GM23338 (cell line): ENCODE data around the gene SEC14L1. TPM values are rescaled to one million over a fixed set of nuclear protein-coding genes. Genes with fewer than 3 reads are reported as not detected.

Source experiments
- ATAC-seq: fragments of 200-7000 bp; cut with Tn5 transposase; 3 replicates; pipeline ENCODE4 v1.9.1; 2020
- DNase-seq: peaks from one replicate; pipeline ENCODE4 v3.0.0-alpha.2; 2015; ENCODE audit warnings: low spot score
- H2AFZ ChIP-seq: fragments of 200-600 bp; sonication (generic); 2 replicates; pipeline ENCODE4 v1.8.0; 2016; ENCODE audit warnings: antibody characterized with exemption, mild to moderate bottlenecking, moderate library complexity
- H3F3A ChIP-seq: fragments of 200-600 bp; sonication (generic); replicated peaks from 2 replicates; pipeline ENCODE4 v1.8.0; 2017; ENCODE audit warnings: antibody characterized with exemption, mixed run types, low read depth
- H3K27ac ChIP-seq: fragments of 200-600 bp; sonication (generic); 2 replicates; pipeline ENCODE4 v1.6.1; 2016; ENCODE audit warnings: low read depth
- H3K27me3 ChIP-seq: fragments of 200-600 bp; sonication (generic); 2 replicates; pipeline ENCODE4 v1.8.0; 2016; ENCODE audit warnings: mild to moderate bottlenecking, mixed run types, moderate library complexity; ENCODE audit not compliant: insufficient read depth
- H3K36me3 ChIP-seq: fragments of 200-600 bp; sonication (generic); 2 replicates; pipeline ENCODE4 v1.8.0; 2016; ENCODE audit warnings: mild to moderate bottlenecking; ENCODE audit not compliant: insufficient read depth
- H3K4me1 ChIP-seq: fragments of 200-600 bp; sonication (generic); 2 replicates; pipeline ENCODE4 v1.8.0; 2016; ENCODE audit warnings: mild to moderate bottlenecking, moderate library complexity; ENCODE audit not compliant: insufficient read depth
- H3K4me2 ChIP-seq: fragments of 200-600 bp; sonication (generic); 2 replicates; pipeline ENCODE4 v1.7.1; 2017; ENCODE audit warnings: mixed run types
- H3K4me3 ChIP-seq: fragments of 200-600 bp; sonication (generic); 2 replicates; pipeline ENCODE4 v1.6.1; 2016; ENCODE audit warnings: mixed run types
- H3K79me2 ChIP-seq: fragments of 200-600 bp; sonication (generic); replicated peaks from 2 replicates; pipeline ENCODE4 v1.8.0; 2017; ENCODE audit warnings: mild to moderate bottlenecking; ENCODE audit not compliant: insufficient read depth
- H3K9me2 ChIP-seq: fragments of 200-600 bp; sonication (generic); 2 replicates; pipeline ENCODE4 v1.8.0; 2017; ENCODE audit not compliant: insufficient read depth
- H4K20me1 ChIP-seq: fragments of 200-600 bp; sonication (generic); replicated peaks from 2 replicates; pipeline ENCODE4 v1.8.0; 2017; ENCODE audit warnings: mild to moderate bottlenecking; ENCODE audit not compliant: insufficient read depth
- H3K27ac Mint-ChIP-seq: 2 replicates; pipeline ENCODE4 v1.8.0; 2020; ENCODE audit warnings: inconsistent platforms, mild to moderate bottlenecking, moderate library complexity, mixed read lengths
- H3K27me3 Mint-ChIP-seq: 3 replicates; pipeline ENCODE4 v1.8.0; 2022; ENCODE audit warnings: low read depth, mild to moderate bottlenecking, moderate library complexity, mixed read lengths, inconsistent platforms; ENCODE audit not compliant: insufficient read depth, poor library complexity
- H3K36me3 Mint-ChIP-seq: 3 replicates; pipeline ENCODE4 v1.8.0; 2021; ENCODE audit warnings: low read depth, mild to moderate bottlenecking, inconsistent platforms, moderate library complexity, mixed read lengths
- H3K4me1 Mint-ChIP-seq: 3 replicates; pipeline ENCODE4 v1.8.0; 2020; ENCODE audit warnings: mild to moderate bottlenecking, inconsistent platforms, mixed read lengths
- H3K4me3 Mint-ChIP-seq: 3 replicates; pipeline ENCODE4 v1.8.0; 2021; ENCODE audit warnings: moderate library complexity, mild to moderate bottlenecking, inconsistent platforms, mixed read lengths
- H3K9me3 Mint-ChIP-seq: 3 replicates; pipeline ENCODE4 v1.8.0; 2020; ENCODE audit warnings: moderate library complexity, mild to moderate bottlenecking, inconsistent platforms, mixed read lengths
- EZH2 ChIP-seq: fragments of 200-600 bp; sonication (generic); IDR thresholded peaks from one replicate; pipeline ENCODE4 v1.8.0; 2017; ENCODE audit warnings: antibody characterized with exemption, mild to moderate bottlenecking, low read depth; ENCODE audit not compliant: unreplicated experiment
- EZH2phosphoT487 ChIP-seq: fragments of 200-600 bp; sonication (generic); IDR thresholded peaks from one replicate; pipeline ENCODE4 v1.8.1; 2018; ENCODE audit warnings: antibody characterized with exemption; ENCODE audit not compliant: unreplicated experiment
- JUNB ChIP-seq: IDR thresholded peaks from one replicate; pipeline ENCODE4 v1.6.1; 2016; ENCODE audit warnings: antibody characterized with exemption; ENCODE audit not compliant: unreplicated experiment
- NANOG ChIP-seq: IDR thresholded peaks from 2 replicates; pipeline ENCODE4 v1.6.1; 2016; ENCODE audit warnings: antibody characterized with exemption, borderline replicate concordance
- POLR2AphosphoS5 ChIP-seq: IDR thresholded peaks from 2 replicates; pipeline ENCODE4 v1.6.1; 2016; ENCODE audit warnings: antibody characterized with exemption, low read depth
- REST ChIP-seq: IDR thresholded peaks from one replicate; pipeline ENCODE4 v1.6.1; 2018; ENCODE audit warnings: antibody characterized with exemption; ENCODE audit not compliant: unreplicated experiment
- ZNF114 ChIP-seq: fragments of 250-450 bp; sonication (Bioruptor Pico); IDR thresholded peaks from 2 replicates; pipeline ENCODE4 v1.5.0; 2020; ENCODE audit warnings: mild to moderate bottlenecking, moderate library complexity
- polyA plus RNA-seq: library from polyadenylated mRNA; unstranded; fragments of >200 nt; fragmentation: Nextera tagmentation; extraction: Ambion mirVana; gene quantifications from 2 replicates; pipeline ENCODE4 v1.2.1, GENCODE V29; 2016
- small RNA-seq: library from RNA; depleted of rRNA; stranded (forward); fragments of <200 nt; gene quantifications from one replicate; pipeline ENCODE3, GENCODE V24; 2014; ENCODE audit warnings: low replicate concordance
- total RNA-seq: library from RNA; depleted of rRNA; stranded (reverse); fragments of >200 nt; shearing (Covaris generic); gene quantifications from 2 replicates; pipeline ENCODE4 v1.2.3, GENCODE V29; 2014

Gene SEC14L1
- total and polyA plus RNA-seq, 2 experiments from 2014 or later = 26.8 to 54.8 TPM

DNA sequence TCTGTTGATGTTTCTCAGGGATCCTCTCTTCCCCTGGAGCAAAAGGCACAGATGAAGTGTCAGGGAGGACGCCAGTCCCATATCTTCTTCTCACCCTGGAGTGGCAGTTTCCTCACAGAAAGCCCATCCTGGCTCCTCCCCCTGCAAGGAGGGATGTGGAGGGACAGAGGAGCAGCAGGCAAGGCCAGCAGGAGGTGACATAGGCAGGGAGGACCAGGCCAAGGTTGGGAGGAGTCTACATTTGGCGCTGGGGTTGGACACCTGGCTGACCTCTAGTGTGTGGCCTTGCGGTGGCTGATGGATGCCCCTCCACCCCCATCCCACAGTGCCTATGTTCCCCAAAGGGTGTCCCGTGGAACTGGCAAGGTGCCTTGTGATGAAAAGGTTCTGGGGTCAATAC, 125.4 kb downstream of the SEC14L1 start:
- H3K79me2 ChIP-seq = no peaks in the 10 kb centered on the region
- no peaks in the 10 kb centered on the region; the same call in 1 of the 2 replicates for H4K20me1 ChIP-seq
- H3K9me3 Mint-ChIP-seq = no peaks in the 10 kb centered on the region
- ATAC-seq (no peak), DNase-seq (no peak)
- no peaks in the 10 kb centered on the region for H3K36me3 ChIP-seq
- TF ChIP-seq REST (no peak), EZH2 (no peak), NANOG (no peak), ZNF114 (no peak), POLR2AphosphoS5 (no peak), JUNB (no peak), EZH2phosphoT487 (no peak)
- H2AFZ ChIP-seq = no peak overlapping the region
- no peak overlapping the region for H3K27ac Mint-ChIP-seq
- H3K4me1 ChIP-seq = peaks cover 13% of the 10 kb centered on the region
- H3K4me3 ChIP-seq = no peak overlapping the region
- peaks cover 4% of the 10 kb centered on the region; the same call in 1 of the 2 replicates for H3F3A ChIP-seq
- no peaks in the 10 kb centered on the region for H3K9me2 ChIP-seq
- no peaks in the 10 kb centered on the region for H3K36me3 Mint-ChIP-seq
- no peak overlapping the region for H3K27ac ChIP-seq
- peaks cover 16% of the 10 kb centered on the region for H3K27me3 Mint-ChIP-seq
- peaks cover 16% of the 10 kb centered on the region for H3K4me1 Mint-ChIP-seq
- H3K4me3 Mint-ChIP-seq = no peak overlapping the region
- no peak overlapping the region for H3K4me2 ChIP-seq
- no peaks in the 10 kb centered on the region for H3K27me3 ChIP-seq

Small RNA genes within 50 kb of the gene (small RNA-seq; reads per million reads assigned to genes)
- gene RNU4-47P = not detected
